SK-N-SH treated with all-trans-retinoic acid at 6 μM for 48 hours (cell line): ENCODE results near the gene ABHD17B.

Experiments used
- CREB5 ChIP-seq: fragments of 250-450 bp; sonication (Bioruptor Pico); IDR thresholded peaks from 2 replicates; pipeline ENCODE4 v1.5.1; 2020; ENCODE audit warnings: low read depth, mild to moderate bottlenecking, moderate library complexity
- CSDC2 ChIP-seq: fragments of 250-450 bp; sonication (Bioruptor Pico); IDR thresholded peaks from 2 replicates; pipeline ENCODE4 v1.5.0; 2020; ENCODE audit warnings: mild to moderate bottlenecking, moderate library complexity
- OSR1 ChIP-seq: fragments of 250-450 bp; sonication (Bioruptor Pico); IDR thresholded peaks from 2 replicates; pipeline ENCODE4 v1.8.0; 2022; ENCODE audit warnings: moderate library complexity, mild to moderate bottlenecking, inconsistent platforms
- PATZ1 ChIP-seq: fragments of 250-450 bp; sonication (Bioruptor Pico); IDR thresholded peaks from 2 replicates; pipeline ENCODE4 v1.8.0; 2020; ENCODE audit warnings: mild to moderate bottlenecking, moderate library complexity, borderline replicate concordance
- PPARA ChIP-seq: fragments of 250-450 bp; sonication (Bioruptor Pico); IDR thresholded peaks from 2 replicates; pipeline ENCODE4 v1.5.0; 2020; ENCODE audit warnings: mild to moderate bottlenecking, borderline replicate concordance
- SNAI2 ChIP-seq: fragments of 250-450 bp; sonication (Bioruptor Pico); IDR thresholded peaks from 2 replicates; pipeline ENCODE4 v1.5.0; 2020; ENCODE audit warnings: mild to moderate bottlenecking, moderate library complexity
- TOX ChIP-seq: fragments of 250-450 bp; sonication (Bioruptor Pico); IDR thresholded peaks from 2 replicates; pipeline ENCODE4 v1.8.0; 2021; ENCODE audit warnings: mild to moderate bottlenecking, moderate library complexity, borderline replicate concordance
- TSHZ2 ChIP-seq: fragments of 250-450 bp; sonication (Bioruptor Pico); IDR thresholded peaks from 2 replicates; pipeline ENCODE4 v1.5.0; 2020; ENCODE audit warnings: mild to moderate bottlenecking, moderate library complexity
- ZFP3 ChIP-seq: fragments of 250-450 bp; sonication (Bioruptor Pico); IDR thresholded peaks from 2 replicates; pipeline ENCODE4 v1.5.0; 2020; ENCODE audit warnings: mild to moderate bottlenecking, moderate library complexity
- ZNF8 ChIP-seq: fragments of 450-650 bp; formaldehyde crosslinking; IDR thresholded peaks from 2 replicates; pipeline ENCODE4 v1.5.0; 2020; ENCODE audit warnings: mild to moderate bottlenecking, moderate library complexity

GRCh38 chr9:71884005-71884404, 27.0 kb downstream of the ABHD17B start:
- no peak for TF ChIP-seq OSR1 (CRISPR knock-in tag)
- TF ChIP-seq CREB5, result no peak
- no peak for TF ChIP-seq ZFP3 (CRISPR knock-in tag)
- TF ChIP-seq TOX (CRISPR knock-in tag), result no peak
- TF ChIP-seq CSDC2 (CRISPR knock-in tag), result no peak
- TF ChIP-seq SNAI2 (CRISPR knock-in tag), result no peak
- TF ChIP-seq ZNF8 (CRISPR knock-in tag), result no peak
- TF ChIP-seq TSHZ2, result no peak
- no peak for TF ChIP-seq PATZ1
- no peak for TF ChIP-seq PPARA (CRISPR knock-in tag)
